SH-SY5Y (cell line): ENCODE results near the gene IGF1R.

Experiments used
- GATA2 ChIP-seq: IDR thresholded peaks from 2 replicates; pipeline ENCODE4 v1.6.1; 2011; ENCODE audit warnings: mild to moderate bottlenecking, low read depth, low read length
- GATA3 ChIP-seq: IDR thresholded peaks from 2 replicates; pipeline ENCODE4 v1.6.1; 2011; ENCODE audit warnings: low read depth, mild to moderate bottlenecking, low read length, moderate library complexity

- TF ChIP-seq GATA2 (no peak), GATA3 (no peak)
These were observed 358.7 kb downstream of the IGF1R start for GRCh38 chr15:99006904-99007495.
